Measurements from ENCODE around the gene FTCD.

DNA sequence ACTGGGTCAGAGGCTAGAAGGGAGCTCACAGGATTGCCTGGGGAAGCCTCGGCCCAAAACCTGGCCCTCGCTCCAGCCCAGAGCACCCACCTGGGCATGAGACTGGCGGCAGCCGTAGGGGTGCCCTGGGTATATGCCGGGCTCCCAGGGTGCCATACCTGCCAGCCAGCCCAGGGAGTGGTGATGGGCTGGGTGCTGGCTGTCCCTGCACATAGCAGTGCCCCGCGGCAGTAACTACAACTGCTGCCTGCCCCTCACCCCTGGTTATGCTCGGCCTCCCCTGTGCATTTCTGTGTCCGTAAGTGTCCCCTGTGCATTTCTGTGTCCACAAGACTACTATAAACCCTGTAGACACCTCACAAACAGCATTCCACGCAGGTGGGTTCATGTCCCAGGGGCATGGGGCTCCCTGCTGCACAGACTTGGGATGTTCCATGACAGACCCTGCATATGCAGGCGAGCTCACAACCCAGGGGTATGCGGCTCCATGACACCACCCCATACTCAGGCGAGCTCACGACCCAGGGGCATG, 34.6 kb upstream of the FTCD start:
- TF ChIP-seq, protein P1, sequence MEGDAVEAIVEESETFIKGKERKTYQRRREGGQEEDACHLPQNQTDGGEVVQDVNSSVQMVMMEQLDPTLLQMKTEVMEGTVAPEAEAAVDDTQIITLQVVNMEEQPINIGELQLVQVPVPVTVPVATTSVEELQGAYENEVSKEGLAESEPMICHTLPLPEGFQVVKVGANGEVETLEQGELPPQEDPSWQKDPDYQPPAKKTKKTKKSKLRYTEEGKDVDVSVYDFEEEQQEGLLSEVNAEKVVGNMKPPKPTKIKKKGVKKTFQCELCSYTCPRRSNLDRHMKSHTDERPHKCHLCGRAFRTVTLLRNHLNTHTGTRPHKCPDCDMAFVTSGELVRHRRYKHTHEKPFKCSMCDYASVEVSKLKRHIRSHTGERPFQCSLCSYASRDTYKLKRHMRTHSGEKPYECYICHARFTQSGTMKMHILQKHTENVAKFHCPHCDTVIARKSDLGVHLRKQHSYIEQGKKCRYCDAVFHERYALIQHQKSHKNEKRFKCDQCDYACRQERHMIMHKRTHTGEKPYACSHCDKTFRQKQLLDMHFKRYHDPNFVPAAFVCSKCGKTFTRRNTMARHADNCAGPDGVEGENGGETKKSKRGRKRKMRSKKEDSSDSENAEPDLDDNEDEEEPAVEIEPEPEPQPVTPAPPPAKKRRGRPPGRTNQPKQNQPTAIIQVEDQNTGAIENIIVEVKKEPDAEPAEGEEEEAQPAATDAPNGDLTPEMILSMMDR (IDR thresholded peaks at IDR 0.05) = no peak
- no peak for TF ChIP-seq POLR2A (IDR thresholded peaks at IDR 0.05)
